ENCODE data around the gene ZNF326. TPM values are rescaled to one million over a fixed set of nuclear protein-coding genes. Genes with fewer than 3 reads are reported as not detected.

ZNF326 gene
- total and polyA plus RNA-seq, 2 of the 4 experiments (the other 2 are of a cell fraction) = 4.5 to 17.0 TPM

GRCh38 chr1:89954401-89954800 lies 40.5 kb upstream of the ZNF326 start:
- H3K4me3 ChIP-seq (ENCODE audit: insufficient read depth, low read depth, low read length) = no peak overlapping the region
- peak overlapping the region; percentile 11; the same call in 1 of the 2 replicates for H3K18ac ChIP-seq (ENCODE audit: low read depth, low read length)
- ChIA-PET POLR2A (ENCODE audit: unreplicated experiment) (no interaction called here), CTCF (interaction anchor here (0.5 kb wide), 1 partner anchor 970 kb away, joined by 4 read pairs; no protein-coding TSS in a partner anchor)
- peak overlapping the region; percentile 74 for H2BK120ac ChIP-seq (ENCODE audit: low read depth, low read length)
- ATAC-seq (ENCODE audit: low read depth) (no peak), DNase-seq (no peak)
- in situ Hi-C loops (cut with MboI; ENCODE audit: low sequenced_read_pairs) (no loop called here), dilution Hi-C loops (cut with HindIII; ENCODE audit: low sequenced_read_pairs, unreplicated experiment) (no loop called here), intact Hi-C loops (cut with micrococcal nuclease) (loop anchor here (5.0 kb wide), 1 partner anchor 47 kb away; no protein-coding TSS in a partner anchor)
- H4K91ac ChIP-seq (ENCODE audit: insufficient read depth, low read depth, low read length) = peak overlapping the region; percentile 73
- H2BK15ac ChIP-seq (ENCODE audit: low read depth, low read length) = peak overlapping the region; percentile 90; the same call in 2 of the 3 replicates
- no peak overlapping the region for H3K9ac ChIP-seq (ENCODE audit: low read depth, low read length)
- H4K8ac ChIP-seq (ENCODE audit: low read depth in 2 of 2, low read length in 2 of 2) = peak overlapping the region in 1 of 2 experiments; percentile 44; a peak in 3 of 4 replicates
- H2AK5ac ChIP-seq (ENCODE audit: low read depth, low read length) = peak overlapping the region; percentile 63; the same call in 1 of the 2 replicates
- H4K20me1 ChIP-seq (ENCODE audit: insufficient read depth, low read length) = no peaks in the 10 kb centered on the region
- no CpG with 5 or more reads among the region's 1 CpG for WGBS, 2 experiments (ENCODE audit: extremely low coverage in 2 of 2, insufficient read length in 1 of 2)
- peak overlapping the region; percentile 9; the same call in 1 of the 2 replicates for H4K5ac ChIP-seq (ENCODE audit: low read depth, low read length)
- peak overlapping the region; percentile 78; the same call in 1 of the 2 replicates for H3K14ac ChIP-seq (replicated peaks; ENCODE audit: low read depth, low read length)
- H3K9me3 ChIP-seq (ENCODE audit: control insufficient read depth, insufficient read depth, low read length) = no peaks in the 10 kb centered on the region
- no peak overlapping the region for H3K4me2 ChIP-seq (ENCODE audit: low read depth, low read length)
- peak overlapping the region; percentile 46 for H3K4ac ChIP-seq (ENCODE audit: low read depth, low read length)
- no peaks in the 10 kb centered on the region for H3K27me3 ChIP-seq (ENCODE audit: control insufficient read depth, insufficient read depth, low read length)
- H2AK9ac ChIP-seq (replicated peaks; ENCODE audit: low read depth, low read length, poor library complexity) = no peak overlapping the region
- peak overlapping the region; percentile 17 for H2BK20ac ChIP-seq (ENCODE audit: low read depth, low read length)
- H2BK5ac ChIP-seq (ENCODE audit: low read depth, low read length, poor library complexity, severe bottlenecking) = peak overlapping the region; percentile 34
- no peak overlapping the region for H3K27ac ChIP-seq (ENCODE audit: insufficient read depth, low read length)
- TF ChIP-seq RCOR1 (IDR thresholded peaks at IDR 0.05; ENCODE audit: insufficient replicate concordance, low read length) = no peak
- no peak for TF ChIP-seq MAZ (IDR thresholded peaks at IDR 0.05; ENCODE audit: borderline replicate concordance, low read depth, low read length)
- no peak for TF ChIP-seq MXI1 (IDR thresholded peaks at IDR 0.05; ENCODE audit: borderline replicate concordance, low read depth, low read length)
- no peak for TF ChIP-seq CTCF (conservative IDR thresholded peaks at IDR 0.05; ENCODE audit: low read depth, low read length)
- H3K23ac ChIP-seq (ENCODE audit: low read depth, low read length) = no peak overlapping the region
- H3K56ac ChIP-seq (ENCODE audit: extremely low read depth, insufficient read depth, low read length) = no peak overlapping the region
- BruUV-seq (replicated peaks) = no TSS peak
- peak overlapping the region; percentile 61 for H2AFZ ChIP-seq (replicated peaks; ENCODE audit: low read length, poor library complexity)
- no peaks in the 10 kb centered on the region for H3K36me3 ChIP-seq (ENCODE audit: control insufficient read depth, insufficient read depth, low read length)
- peaks cover 4% of the 10 kb centered on the region; the same call in 1 of the 2 replicates for H3K9me1 ChIP-seq (ENCODE audit: insufficient read depth, low read length)
- peaks cover 14% of the 10 kb centered on the region for H3K4me1 ChIP-seq (ENCODE audit: control insufficient read depth, insufficient read depth, low read length)
- no peaks in the 10 kb centered on the region for H3K79me1 ChIP-seq (ENCODE audit: low read depth in 1 of 2, low read length in 2 of 2)
